Activated T-helper 1 cell treated with Interleukin-2 at 50 U/mL for 16 hours (primary cell): ENCODE results near the gene SEBOX.

ENCODE experiments used
- DNase-seq: peaks from one replicate; pipeline ENCODE4 v3.0.0-alpha.2; 2020; ENCODE audit warnings: low read depth

SEBOX gene

DNA sequence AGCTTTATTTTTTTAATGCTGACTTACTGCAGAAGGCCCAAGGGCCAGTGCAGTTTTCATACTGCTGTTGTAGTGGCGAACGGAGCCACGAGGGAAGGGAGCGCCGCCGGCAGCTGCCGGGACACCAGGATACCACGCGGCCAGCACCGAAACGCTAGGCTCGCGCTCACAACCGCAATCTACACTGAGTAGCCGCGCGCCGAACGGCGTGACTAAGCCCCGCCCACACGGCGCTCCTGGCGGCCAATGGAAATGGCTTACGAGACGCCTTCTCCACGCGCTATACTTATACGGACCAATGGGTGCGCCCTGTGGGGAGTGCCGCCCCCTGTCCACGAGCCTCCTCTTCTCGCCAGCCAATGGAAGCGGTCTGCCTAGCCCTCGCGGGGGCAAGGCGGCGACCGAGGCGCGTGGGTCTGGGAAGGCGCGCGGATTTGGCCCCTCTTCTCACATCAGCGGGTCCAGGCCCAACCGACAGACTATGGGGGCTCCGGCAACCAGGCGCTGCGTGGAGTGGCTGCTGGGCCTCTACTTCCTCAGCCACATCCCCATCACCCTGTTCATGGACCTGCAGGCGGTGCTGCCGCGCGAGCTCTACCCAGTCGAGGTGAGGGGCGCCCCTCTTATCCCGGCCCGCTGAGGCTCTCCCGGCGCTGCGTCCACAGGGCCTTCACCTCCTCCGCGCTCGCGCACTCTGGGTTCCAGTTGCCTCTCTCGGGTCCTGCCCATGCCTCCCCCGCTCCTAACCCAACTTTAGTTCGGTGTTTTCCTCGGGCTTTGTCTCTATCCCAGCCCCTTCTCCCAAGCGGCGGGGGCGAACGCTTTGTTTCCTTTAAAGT, 46.0 kb downstream of the SEBOX start, which contains the start of gene TMEM97:
TSS of gene TMEM97 (plus strand) at position 442 of the 839 bp plus-strand sequence. CDS start at position 482, 40 bp downstream.
- DNase-seq: peak; percentile 88

DNA sequence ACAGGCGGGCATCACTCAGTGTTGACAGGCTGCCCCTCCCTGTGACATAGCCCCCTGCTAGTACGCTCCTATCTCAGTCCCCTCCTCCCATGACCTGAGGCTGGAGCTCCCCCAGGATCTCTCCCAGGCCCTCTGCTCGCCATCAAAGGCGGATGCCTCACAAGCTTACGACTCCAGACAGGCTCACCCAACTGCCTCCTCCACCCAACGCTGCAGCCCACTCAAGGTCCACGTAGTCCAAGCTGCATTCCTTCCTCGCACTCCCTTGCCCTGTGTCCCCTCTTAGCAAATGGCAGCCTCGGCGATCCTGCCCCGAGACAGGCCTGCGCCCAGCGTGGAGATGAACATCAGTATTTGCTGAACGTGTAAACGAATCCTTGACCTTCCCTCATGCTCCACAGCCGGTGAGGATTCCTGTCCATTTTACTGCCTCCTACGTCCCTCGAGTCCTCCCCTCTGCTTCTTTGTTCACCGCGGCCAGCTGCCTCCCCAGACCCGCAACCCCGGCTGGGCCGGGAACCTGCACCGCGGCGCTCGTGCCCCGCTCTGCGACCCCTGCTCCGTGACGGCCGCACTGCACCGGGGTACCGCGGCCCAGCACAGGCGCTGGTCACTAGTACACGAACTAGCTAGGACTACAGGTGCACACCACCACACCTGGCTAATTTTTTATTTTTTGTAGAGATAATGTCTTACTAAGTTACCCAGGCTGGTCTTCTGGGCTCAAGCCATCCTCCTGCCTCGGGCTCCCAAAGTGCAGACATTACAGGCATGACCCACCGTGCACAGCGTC, 46.8 kb downstream of the SEBOX start:
- no peak for DNase-seq

DNA sequence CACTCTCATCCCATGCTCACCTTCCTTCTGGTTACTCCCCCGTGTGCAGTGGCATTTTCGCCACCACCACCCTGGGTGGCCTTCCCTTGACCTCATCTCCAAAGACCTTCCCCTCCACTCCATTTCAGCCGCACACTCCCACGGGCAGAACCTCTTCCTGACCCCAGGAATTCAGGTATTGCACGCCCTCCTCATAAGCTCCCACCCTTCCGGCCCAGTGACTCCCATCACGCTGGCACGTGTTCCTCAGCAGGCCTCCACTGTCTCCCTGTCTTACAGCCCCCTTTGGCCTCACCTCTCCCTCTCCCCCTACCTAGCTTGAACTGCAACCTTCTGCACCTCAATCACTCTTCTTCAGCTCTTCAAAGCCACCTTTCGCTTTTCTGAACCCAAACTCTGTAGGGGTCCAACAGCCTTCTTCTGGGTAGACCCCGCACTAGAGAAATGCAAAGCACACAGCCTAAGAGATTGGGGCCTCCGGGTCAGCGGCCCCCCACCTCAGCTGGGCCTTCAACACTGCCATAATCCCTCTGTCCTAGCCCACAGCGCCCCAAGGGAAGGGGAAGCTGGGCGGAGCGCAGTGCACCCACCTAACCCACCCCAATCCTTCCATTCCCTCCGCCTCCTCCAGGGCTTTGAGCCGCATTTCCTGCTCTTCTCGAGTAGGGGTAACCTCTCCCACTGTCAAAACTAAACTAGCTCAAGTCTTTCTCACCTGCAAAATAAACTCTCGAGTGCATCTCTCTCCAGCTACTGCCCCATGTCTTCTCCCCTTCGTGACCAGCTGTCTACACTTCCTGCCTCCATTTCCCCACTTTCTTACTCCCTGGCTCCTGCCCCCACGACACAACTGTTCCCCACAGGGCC, 47.7 kb downstream of the SEBOX start:
- DNase-seq: no peak

DNA sequence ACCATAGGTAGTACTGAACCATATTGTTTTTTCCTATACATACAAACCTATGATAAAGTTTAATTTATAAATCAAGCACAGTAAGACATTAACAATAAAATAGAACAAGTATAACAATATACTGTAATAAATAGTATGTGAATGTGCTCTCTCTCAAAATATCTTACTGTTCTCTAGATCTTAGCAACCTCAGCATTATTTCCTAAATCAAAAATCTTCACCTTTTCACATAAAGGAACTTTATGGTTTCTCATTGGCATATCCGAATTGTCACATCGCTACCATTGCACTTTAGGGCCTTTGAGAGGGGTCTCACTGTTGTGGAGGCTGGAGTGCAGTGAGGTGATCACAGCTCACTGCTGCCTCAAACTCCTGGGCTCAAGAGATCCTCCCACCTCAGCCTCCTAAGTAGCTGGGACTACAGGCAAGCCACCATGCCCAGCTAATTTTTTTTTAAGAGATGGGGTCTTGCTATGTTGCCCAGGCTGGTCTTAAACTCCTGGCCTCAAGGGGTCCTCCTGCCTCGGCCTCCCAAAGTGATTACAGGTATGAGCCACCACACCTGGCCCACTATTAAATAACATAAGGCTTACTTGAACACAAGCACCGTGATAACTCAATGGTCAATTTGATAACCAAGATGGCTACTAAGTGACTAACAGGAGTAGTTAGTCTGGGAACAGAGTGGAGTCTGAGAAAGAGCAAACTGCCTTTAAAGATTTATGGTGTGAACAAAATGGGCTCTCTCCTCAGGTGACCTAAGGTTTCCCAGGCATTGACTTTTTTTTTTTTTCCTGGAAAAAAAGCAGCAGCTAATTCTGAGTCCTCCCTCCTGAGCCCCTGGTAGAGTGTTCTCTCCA, 48.9 kb downstream of the SEBOX start:
- DNase-seq: no peak

DNA sequence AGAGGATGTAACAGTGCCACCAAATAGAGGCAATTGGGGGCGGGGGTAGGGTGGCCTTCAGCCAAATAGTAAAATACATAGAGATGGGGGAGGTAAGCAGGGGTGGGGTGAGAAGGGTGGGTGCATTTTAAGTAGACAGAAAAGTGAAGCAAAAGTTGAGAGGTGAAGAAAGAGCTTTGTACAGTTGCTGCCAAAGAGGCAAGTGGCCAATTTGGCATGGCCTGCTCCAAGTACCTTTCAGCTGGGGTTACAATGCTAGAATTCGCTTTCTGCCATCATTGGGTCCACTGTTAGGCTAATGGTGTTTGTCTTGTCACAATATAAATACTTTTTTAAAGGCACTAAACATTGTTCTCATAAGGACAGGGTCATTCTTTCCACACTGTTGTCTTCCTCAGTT, 51.2 kb downstream of the SEBOX start:
- no peak for DNase-seq
